OCI-M2 (cell line): Measurements from ENCODE around the gene KIR2DL1.
A peak's percentile ranks its signal among the peaks of the same experiment; 100 is the strongest.
"Not testable (repeated sequence)": the region's sequence is repeated elsewhere in the genome, so short reads cannot be mapped to it uniquely, and the experiment has no call there.

Experiments
- DNase-seq: peaks from one replicate; lab custom pipeline; 2025; ENCODE audit not compliant: unreplicated experiment; lab: John Stamatoyannopoulos, UW

The KIR2DL1 gene

GRCh38 chr19:54771018-54771960 is 1.7 kb downstream of the KIR2DL1 start:
- DNase-seq = not testable (repeated sequence)

GRCh38 chr19:54772666-54773065 is 3.1 kb downstream of the KIR2DL1 start:
- not testable (repeated sequence) for DNase-seq

- DNase-seq = not testable (repeated sequence)
These were observed 5.7 kb downstream of the KIR2DL1 start for GRCh38 chr19:54775095-54775815.

DNA sequence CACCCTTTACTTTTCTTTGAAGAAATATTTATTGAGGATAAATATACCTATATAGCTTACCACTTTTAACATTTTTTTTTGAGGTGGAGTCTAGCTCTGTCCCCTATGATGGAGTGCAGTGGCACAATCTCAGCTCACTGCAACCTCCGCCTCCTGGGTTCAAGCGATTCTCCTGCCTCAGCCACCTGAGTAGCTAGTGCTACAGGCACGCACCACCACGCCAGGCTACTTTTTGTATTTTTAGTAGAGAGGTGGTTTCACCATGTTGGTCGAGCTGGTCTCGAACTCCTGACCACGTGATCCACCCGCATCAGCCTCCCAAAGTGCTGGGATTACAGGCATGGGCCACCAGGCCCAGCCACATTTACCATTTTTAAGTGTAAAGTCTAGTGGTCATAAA is 6.2 kb downstream of the KIR2DL1 start:
- DNase-seq = not testable (repeated sequence)

DNA sequence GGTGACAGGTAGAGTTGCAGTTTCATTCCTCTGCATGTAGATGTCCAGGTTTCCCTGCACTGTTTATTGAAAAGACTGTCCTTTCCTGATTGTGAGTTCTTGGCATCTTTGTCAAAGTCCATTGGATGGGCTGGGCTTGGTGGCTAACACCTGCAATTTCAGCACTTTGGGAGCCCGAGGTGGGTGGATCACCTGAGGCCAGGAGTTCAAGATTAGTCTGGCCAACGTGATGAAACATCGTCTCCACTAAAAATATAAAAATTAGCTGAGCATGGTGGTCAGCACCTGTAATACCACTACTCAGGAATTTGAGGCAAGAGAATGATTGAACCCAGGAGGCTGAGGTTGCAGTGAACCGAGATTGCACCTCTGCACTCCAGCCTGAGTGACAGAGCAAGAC is 8.3 kb downstream of the KIR2DL1 start:
- DNase-seq = not testable (repeated sequence)

DNA sequence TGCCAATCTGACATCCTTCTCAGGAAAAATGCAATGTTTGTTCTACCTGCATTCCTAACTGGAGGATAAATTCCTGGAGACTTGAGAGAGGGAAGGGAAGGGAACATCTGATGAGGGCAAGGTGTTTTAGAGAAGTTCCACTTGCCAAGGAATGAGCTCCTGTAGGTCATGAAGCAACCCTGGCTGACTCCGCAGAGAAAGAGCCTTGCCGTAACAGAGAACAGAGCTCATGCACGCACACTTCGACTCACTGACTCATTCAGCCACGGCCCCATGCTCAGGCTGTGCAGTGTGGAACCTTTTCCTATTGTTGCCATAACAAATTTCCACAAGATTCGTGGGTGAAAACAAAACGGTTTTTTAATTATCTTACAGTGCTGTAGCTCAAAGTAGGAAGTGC is 9.3 kb downstream of the KIR2DL1 start:
- not testable (repeated sequence) for DNase-seq

DNA sequence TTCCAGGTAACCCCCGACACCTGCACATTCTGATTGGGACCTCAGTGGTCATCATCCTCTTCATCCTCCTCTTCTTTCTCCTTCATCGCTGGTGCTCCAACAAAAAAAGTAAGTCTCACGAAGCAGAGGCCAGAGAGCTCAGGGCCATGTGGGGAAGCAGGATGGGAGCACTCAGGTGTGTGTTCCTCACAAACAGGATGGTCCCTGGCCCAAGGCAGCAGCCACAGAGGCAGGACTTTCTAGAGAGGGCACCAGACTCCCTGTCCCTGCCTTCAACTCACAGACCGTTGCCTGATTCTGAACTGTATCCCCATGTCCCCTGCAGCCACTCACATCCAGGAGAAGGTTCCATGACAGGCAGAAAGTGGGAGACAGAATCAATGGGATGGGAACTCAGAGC is 13.3 kb downstream of the KIR2DL1 start:
- not testable (repeated sequence) for DNase-seq

- not testable (repeated sequence) for DNase-seq
These were observed 16.6 kb downstream of the KIR2DL1 start for GRCh38 chr19:54786091-54786723.

DNA sequence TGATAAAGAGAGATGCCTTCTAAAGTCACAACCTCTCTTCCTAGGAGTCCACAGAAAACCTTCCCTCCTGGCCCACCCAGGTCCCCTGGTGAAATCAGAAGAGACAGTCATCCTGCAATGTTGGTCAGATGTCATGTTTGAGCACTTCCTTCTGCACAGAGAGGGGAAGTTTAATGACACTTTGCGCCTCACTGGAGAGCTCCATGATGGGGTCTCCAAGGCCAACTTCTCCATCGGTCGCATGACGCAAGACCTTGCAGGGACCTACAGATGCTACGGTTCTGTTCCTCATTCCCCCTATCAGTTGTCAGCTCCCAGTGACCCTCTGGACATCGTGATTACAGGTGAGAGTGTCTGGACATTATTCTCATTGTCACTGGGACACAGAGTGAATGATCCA is 18.6 kb downstream of the KIR2DL1 start:
- not testable (repeated sequence) for DNase-seq

- no peak for DNase-seq
These were observed 21.1 kb downstream of the KIR2DL1 start for GRCh38 chr19:54790711-54791110.

DNA sequence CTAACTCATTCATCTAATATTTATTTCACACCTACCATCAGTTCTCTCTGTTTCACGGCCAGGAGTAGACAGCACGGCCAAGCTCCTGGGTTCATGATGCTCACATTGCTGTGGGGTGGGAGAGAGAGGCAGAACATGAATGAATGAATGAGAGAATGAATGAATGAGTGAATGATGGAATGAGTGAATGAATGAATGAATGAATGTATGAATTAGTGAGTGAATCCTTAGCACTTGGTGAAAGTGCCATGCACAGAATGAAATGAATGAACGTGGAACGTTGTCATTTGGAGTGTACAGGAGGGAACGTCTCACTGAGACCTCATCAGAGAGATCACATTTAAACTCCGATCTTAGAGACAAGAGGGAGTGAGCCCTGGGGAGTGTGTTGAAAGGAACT is 21.9 kb downstream of the KIR2DL1 start:
- DNase-seq = no peak

DNA sequence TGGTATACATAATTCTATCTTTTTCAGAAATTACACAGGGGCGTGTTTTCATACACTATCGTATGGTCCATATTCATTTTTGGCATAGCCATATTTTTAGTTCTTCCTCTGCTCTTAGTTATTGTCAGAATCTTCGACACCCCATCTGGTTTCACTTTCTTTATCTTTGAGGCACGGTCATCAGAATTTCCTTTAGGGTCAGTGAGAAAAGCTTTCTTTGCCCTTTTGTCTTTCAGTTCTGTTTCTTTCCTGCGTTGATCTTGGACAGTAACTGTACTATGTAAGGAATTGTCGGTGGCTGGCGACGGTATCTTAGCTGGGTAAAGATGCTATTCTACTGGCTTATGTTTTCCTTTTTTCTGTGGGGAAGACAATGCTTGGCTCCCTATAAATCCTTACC is 23.2 kb downstream of the KIR2DL1 start:
- DNase-seq = peak; percentile 8

DNA sequence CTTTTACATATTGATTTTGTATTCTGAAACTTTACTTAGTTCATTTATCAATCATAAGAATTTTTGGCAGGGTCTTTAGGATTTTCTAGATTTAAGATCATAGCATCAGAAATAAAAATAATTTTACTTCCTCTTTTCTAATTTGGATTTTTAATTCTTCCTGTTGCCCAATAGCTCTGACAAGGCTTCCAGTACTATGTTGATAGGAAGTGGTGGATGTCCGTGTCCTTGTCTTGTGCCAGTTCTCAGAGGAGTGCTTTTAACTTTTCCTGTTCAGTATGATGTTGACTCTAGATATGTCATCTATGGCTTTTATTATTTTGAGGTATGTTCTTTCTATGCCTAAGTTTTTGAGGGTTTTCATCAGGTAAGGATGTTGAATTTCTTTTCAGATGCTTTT is 26.2 kb downstream of the KIR2DL1 start:
- DNase-seq = no peak

- DNase-seq = no peak
These were observed 33.8 kb downstream of the KIR2DL1 start, which contains the start of gene KIR2DL4 for GRCh38 chr19:54803410-54803809. Gene KIR2DL4 (plus strand): TSS chr19:54803610. CDS start chr19:54803652, 42 bp downstream.

GRCh38 chr19:54804101-54804500 is 34.5 kb downstream of the KIR2DL1 start:
- no peak for DNase-seq

DNA sequence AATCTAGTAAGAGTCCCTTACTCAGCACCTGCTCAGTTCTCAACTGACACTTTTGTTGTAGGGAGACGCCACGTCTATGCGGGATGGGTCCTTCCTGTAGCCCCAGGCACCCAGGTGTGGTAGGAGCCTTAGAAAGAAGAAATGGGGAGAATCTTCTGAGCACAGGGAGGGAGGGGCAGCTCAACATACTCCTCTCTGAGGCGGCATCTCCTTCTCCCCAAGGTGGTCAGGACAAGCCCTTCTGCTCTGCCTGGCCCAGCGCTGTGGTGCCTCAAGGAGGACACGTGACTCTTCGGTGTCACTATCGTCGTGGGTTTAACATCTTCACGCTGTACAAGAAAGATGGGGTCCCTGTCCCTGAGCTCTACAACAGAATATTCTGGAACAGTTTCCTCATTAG is 35.0 kb downstream of the KIR2DL1 start:
- no peak for DNase-seq

DNA sequence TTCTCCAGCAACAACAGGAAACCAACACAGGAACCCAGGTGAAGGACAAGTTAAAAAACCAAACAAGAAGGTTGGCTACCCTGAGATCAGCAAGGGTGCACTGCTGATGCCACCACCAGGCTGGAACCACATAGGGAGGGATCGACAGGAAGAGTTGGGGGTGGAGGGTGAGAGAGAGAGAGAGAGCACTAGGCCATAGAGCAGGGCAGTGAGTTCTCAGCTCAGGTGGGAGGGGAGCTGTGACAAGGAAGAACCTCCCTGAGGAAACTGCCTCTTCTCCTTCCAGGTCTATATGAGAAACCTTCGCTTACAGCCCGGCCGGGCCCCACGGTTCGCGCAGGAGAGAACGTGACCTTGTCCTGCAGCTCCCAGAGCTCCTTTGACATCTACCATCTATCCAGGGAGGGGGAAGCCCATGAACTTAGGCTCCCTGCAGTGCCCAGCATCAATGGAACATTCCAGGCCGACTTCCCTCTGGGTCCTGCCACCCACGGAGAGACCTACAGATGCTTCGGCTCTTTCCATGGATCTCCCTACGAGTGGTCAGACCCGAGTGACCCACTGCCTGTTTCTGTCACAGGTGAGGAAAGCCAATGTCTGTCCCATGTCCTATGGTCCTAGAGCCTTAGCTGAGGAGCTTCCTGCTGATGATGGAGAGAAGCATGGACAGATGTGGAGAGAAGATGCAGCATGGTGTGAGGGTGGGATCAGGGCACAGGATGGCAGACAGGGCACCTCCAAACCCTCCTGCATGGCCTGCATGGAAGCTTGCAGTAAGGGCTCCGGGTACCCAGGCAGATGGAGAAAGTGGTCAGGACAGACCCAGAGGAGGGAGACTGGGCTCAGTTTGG is 36.3 kb downstream of the KIR2DL1 start:
- DNase-seq = no peak

GRCh38 chr19:54806516-54806838 is 36.9 kb downstream of the KIR2DL1 start:
- no peak for DNase-seq

GRCh38 chr19:54814571-54814970 is 45.0 kb downstream of the KIR2DL1 start:
- not testable (repeated sequence) for DNase-seq

GRCh38 chr19:54816251-54816650 is 46.7 kb downstream of the KIR2DL1 start, which contains the start of gene KIR3DL1:
Gene KIR3DL1 (plus strand): TSS chr19:54816468.
- DNase-seq = not testable (repeated sequence)
